AG09309 (cell line): ENCODE measurements around the gene FBXL14.

Experiments used
- DNase-seq: peaks from one replicate; pipeline ENCODE4 v3.0.0-alpha.2; 2010; ENCODE audit warnings: low read depth
- H3K4me3 ChIP-seq: 2 replicates; pipeline ENCODE4 v1.5.1; 2011; ENCODE audit warnings: mild to moderate bottlenecking, low read depth, low read length, moderate library complexity; ENCODE audit not compliant: control insufficient read depth
- CTCF ChIP-seq: IDR thresholded peaks from 2 replicates; pipeline ENCODE4 v1.5.1; 2011; ENCODE audit warnings: mild to moderate bottlenecking, low read depth, low read length, inconsistent platforms; ENCODE audit not compliant: insufficient read depth, control insufficient read depth; ENCODE audit errors: missing control alignments

FBXL14 gene

GRCh38 chr12:1594261-1595025 lies at the start of gene FBXL14:
Gene FBXL14, minus strand, starts transcription at chr12:1594581. Its CDS starts 515 bp downstream, at chr12:1594066.
- no peak for TF ChIP-seq CTCF
- H3K4me3 ChIP-seq: peak within 1 kb of the TSS; percentile 72
- no peak for DNase-seq

GRCh38 chr12:1643905-1644533 lies 49.6 kb upstream of the FBXL14 start:
- no peak overlapping the region for H3K4me3 ChIP-seq
- DNase-seq: no peak
- no peak for TF ChIP-seq CTCF

GRCh38 chr12:1643043-1643442 lies 48.7 kb upstream of the FBXL14 start:
- no peak for DNase-seq
- no peak overlapping the region for H3K4me3 ChIP-seq
- TF ChIP-seq CTCF: no peak

- no peak overlapping the region for H3K4me3 ChIP-seq
- DNase-seq: no peak
- TF ChIP-seq CTCF: no peak
Observed at GRCh38 chr12:1642513-1642912, 48.1 kb upstream of the FBXL14 start.

GRCh38 chr12:1640328-1641234 lies 46.2 kb upstream of the FBXL14 start:
- no peak overlapping the region for H3K4me3 ChIP-seq
- no peak for TF ChIP-seq CTCF
- no peak for DNase-seq

GRCh38 chr12:1639538-1639937 lies 45.2 kb upstream of the FBXL14 start:
- no peak for TF ChIP-seq CTCF
- no peak for DNase-seq
- no peak overlapping the region for H3K4me3 ChIP-seq
